Stimulated activated CD8-positive, alpha-beta memory T cell treated with anti-CD3 and anti-CD28 coated beads, Interleukin-4, amount 100 ng/mL, for 4 hours (primary cell): ENCODE results near the gene TTC12.

Source experiments
- DNase-seq, 2 donors: peaks; one replicate each; pipeline ENCODE4 v3.0.0-alpha.2; 2020; ENCODE audit warnings: low read depth in 2 of 2, low spot score in 1 of 2

Gene TTC12

GRCh38 chr11:113398669-113399430 is 84.5 kb downstream of the TTC12 start:
- DNase-seq: no peak

DNA sequence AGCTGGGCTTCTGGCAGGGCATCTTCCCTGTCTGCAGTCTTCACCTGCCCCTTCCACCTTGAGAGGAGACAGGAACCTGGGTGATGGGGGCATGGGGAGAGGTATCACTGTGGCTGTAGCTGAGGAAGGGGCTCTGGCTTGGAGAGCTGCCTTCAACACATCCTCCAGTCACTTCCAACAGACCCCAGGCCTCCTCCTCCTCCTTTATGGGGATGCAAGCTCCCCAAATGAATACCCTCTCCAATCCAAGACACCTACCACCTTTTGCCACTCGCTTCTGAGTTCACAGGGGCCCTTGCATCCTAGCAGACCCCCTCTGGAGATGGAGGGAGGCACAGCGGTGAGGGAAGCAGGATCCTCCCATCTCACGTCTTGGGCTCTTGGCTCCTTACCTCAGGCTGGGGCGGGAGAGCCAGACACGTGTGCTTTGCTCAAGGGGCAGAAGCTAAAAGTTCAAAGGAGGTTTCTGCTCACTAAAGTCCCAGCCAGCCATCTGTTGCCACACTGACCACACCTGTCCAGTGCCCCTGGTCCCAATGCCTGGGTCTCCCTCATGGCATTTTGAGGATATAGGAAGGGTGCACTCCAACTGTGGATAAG is 86.3 kb downstream of the TTC12 start:
- no peak for DNase-seq

DNA sequence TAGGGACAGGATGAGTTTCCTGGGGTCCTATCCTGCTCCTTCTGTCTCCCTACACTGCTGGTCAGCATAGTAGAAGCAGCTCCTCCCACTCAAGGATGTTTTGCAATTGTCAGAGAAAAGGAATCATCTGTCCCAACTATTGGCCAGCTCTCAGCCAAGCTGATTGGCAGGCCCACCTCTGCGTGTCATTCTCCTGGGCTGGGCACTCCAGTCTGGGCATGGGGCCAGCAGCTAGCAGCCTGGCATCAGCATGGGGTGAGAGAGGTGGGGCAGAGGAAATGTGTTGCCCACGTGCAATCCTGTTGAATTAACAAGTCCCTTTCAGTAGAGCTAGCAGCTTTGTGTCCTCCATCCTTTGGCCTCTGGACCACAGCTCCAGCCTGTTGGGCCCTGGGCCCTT is 87.3 kb downstream of the TTC12 start:
- DNase-seq: no peak

GRCh38 chr11:113404859-113405430 is 90.6 kb downstream of the TTC12 start:
- DNase-seq: no peak

DNA sequence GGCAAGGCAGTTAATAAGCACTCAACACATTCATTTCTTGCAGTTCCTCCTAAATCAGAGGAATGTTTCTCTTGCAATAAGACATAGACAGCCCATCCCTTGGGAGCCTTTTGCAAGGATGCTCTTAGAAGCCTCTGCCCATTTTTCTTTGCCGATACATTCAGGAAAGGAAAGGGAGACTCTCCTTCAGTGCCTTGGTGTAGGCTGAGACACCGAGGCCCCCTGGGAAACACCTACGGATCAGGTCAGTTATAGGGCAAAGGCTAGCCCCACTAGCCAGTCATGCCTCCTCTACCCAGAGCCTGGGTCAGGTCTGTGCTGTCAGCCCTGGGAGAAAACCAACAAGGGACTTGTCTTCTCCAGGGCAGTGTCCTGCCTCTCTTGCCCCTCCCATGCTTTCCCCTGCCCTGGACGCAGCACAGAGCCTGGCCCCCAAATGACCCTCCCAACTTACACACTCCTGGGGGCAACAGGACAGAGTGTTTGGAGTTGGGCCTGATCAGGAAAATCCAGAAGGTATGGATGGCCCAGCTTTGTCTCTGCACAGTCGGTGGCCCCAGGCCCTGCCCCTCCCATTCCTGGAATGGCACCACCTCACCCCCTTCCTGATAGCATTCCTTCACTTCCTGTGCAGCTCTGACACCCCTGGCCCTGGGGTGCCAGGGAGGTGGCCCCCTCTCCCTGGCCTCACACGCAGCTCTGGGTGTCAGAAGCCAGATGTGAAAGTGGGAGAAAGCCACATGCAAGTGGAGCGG is 91.5 kb downstream of the TTC12 start:
- DNase-seq: no peak

GRCh38 chr11:113407163-113407562 is 92.8 kb downstream of the TTC12 start:
- DNase-seq: no peak

DNA sequence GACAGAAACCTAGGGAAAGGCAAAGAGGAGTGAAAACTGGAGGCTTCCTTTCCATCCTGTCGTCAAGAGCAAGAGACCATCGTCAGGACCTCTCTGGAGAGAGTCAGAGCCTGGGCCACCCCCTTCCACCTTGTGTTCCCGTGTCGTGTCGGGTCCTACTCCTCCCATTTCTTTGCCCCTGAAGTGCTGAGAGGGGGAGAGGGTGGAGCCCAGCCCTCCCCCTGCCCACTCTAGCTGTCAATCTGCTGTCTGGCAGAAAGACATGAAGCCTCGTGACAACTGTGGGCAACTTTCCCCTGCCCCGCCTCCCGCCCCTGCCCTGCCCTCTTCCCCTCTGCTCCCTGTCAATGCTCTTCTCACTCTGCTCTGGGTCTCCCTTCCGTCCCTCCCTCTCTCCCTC is 93.8 kb downstream of the TTC12 start:
- no peak for DNase-seq

GRCh38 chr11:113408887-113409286 is 94.5 kb downstream of the TTC12 start:
- DNase-seq: no peak

DNA sequence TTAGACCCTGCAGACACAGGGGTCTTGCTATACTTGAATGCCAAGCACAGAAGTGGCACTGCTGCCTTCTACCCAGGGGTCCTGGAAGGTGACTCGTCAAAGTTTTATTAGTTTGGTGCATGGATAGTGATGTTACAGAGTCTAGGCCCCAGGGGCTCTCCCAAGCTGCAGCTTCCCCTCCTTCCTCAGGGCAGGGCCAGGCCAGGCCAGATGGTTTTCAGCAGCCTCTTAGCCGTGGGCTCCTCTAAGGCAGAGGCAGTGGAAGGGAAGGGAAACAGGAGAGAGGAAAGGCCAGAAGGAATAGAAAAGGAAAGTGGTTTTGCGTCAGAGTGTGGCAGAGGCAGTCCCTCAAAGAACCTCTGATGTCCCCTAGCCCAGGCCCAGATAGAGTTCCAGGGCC is 95.1 kb downstream of the TTC12 start:
- DNase-seq: no peak

- no peak for DNase-seq
These were observed 96.2 kb downstream of the TTC12 start for GRCh38 chr11:113410414-113411135.

GRCh38 chr11:113411536-113411935 is 97.2 kb downstream of the TTC12 start:
- DNase-seq: no peak

DNA sequence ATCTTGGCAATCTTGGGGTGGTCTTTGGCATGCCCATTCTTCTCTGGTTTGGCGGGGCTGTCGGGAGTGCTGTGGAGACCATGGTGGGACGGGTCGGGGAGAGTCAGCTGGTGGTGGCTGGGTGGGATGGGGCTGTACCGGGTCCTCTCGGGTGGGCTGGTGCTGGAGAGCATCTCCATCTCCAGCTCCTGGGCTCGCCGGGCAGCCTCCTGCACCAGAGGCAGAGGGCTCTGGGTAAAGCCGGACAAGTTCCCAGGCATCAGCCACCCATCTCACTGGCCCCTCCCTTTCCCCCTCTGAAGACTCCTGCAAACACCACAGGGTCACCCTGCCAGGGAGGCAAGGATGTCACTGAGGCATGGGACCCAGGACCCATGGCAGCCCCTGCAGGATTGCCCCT is 98.3 kb downstream of the TTC12 start:
- no peak for DNase-seq

DNA sequence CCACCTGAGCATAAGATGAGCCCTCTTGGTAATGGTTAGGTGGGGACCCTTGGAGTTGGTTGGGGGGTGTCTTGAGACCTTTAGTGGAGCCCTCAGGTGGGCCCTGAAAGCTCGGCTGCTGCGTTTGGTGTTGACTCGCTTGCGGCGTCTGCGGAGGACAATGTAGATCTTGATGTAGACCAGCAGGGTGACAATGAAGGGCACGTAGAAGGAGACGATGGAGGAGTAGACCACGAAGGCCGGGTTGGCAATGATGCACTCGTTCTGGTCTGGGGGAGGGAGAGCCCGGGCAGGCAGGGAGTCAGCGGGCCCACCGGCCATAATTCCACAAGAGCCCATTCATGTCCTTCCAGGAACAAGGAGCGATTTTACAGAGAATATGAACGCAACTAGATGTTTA is 101.0 kb downstream of the TTC12 start:
- DNase-seq: no peak
